Activated B cell treated with CpG ODN at 0.5 μM for 24 hours (primary cell): ENCODE data around the gene PAQR6. TPM values are rescaled to one million over a fixed set of nuclear protein-coding genes. Genes with fewer than 3 reads are reported as not detected.
A peak's percentile ranks its signal among the peaks of the same experiment; 100 is the strongest.

Experiments used
- ATAC-seq: fragments of 200-7000 bp; cut with Tn5 transposase; one replicate; pipeline ENCODE4 v1.10.0; 2021; ENCODE audit warnings: low read depth, mild to moderate bottlenecking, moderate library complexity
- CTCF ChIA-PET: fragments of 350-600 bp; sonication (Branson Sonifier 250); formaldehyde crosslinking; loops from one replicate; lab custom pipeline; 2021; ENCODE audit warnings: antibody characterized with exemption; lab: Charles Lee
- POLR2A ChIA-PET: fragments of 350-600 bp; sonication (Branson Sonifier 250); formaldehyde crosslinking; loops from one replicate; lab custom pipeline; 2021; ENCODE audit warnings: antibody characterized with exemption; lab: Charles Lee
- DNase-seq: peaks from one replicate; pipeline ENCODE4 v3.0.0; 2022
- H3K27ac Mint-ChIP-seq: one replicate; pipeline ENCODE4 v1.8.0; 2020; ENCODE audit warnings: mixed read lengths
- H3K27me3 Mint-ChIP-seq: one replicate; pipeline ENCODE4 v1.8.0; 2021; ENCODE audit warnings: mixed read lengths
- H3K36me3 Mint-ChIP-seq: one replicate; pipeline ENCODE4 v1.8.0; 2021; ENCODE audit warnings: low read depth, mixed read lengths
- H3K4me1 Mint-ChIP-seq: one replicate; pipeline ENCODE4 v1.8.0; 2021; ENCODE audit warnings: mixed read lengths
- H3K4me3 Mint-ChIP-seq: one replicate; pipeline ENCODE4 v1.8.0; 2020; ENCODE audit warnings: mild to moderate bottlenecking, mixed read lengths
- H3K9me3 Mint-ChIP-seq: one replicate; pipeline ENCODE4 v1.8.0; 2020; ENCODE audit warnings: mixed read lengths
- intact Hi-C: fragments of 100-400 bp; cut with micrococcal nuclease; formaldehyde crosslinking; loops from one replicate; pipeline ENCODE4 v1.15.1; 2024
- total RNA-seq: library from RNA; stranded (reverse); gene quantifications from 2 replicates; pipeline ENCODE4 v1.2.3, GENCODE V29; 2022
- TF ChIP-seq, protein P1 (sequence below): fragments of 200-600 bp; IDR thresholded peaks from one replicate; pipeline ENCODE4 v1.8.0; 2022; ENCODE audit warnings: antibody characterized with exemption, mild to moderate bottlenecking

PAQR6 gene
- total RNA-seq, 1 donor from 2014 or later, result 1.6 TPM

DNA sequence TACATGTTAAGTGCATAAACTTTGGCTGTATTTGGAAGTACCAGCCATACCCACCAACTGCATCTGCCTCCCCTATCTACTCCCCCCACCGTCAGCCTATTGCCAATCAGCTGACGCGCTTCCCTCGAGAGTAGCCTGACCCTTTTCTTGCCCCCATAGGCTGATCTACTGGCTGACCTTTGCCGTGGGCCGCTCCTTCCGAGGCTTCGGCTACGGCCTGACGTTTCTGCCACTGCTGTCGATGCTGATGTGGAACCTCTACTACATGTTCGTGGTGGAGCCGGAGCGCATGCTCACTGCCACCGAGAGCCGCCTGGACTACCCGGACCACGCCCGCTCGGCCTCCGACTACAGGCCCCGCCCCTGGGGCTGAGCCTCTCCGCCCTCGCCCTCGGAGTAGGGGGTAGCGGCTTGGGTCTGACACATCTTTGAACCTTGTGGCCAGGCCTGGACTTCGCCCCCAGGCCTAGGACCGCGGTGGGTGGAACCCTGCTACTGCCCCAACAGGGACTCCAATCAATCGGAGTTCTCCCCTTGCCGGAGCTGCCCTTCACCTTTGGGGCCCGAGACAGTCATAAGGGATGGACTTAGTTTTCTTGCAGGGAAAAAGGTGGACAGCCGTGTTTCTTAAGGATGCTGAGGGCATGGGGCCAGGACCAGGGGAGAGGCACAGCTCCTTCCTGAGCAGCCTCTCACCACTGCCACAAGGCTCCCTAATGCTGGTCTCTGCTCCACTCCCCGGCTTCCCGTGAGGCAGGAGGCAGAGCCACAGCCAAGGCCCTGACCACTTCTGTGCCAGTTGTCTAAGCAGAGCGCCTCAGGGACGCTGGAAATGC is 43.6 kb upstream of the PAQR6 start:
- ChIA-PET POLR2A (interaction anchor here (2.1 kb wide), 1 partner anchor 9 kb away, joined by 8 read pairs; the partner anchor contains the start of gene SMG5), CTCF (no interaction called here)
- Mint-ChIP-seq H3K9me3 (no peaks in the 10 kb centered on the region), H3K4me1 (peaks cover 21% of the 10 kb centered on the region), H3K36me3 (peaks cover 11% of the 10 kb centered on the region), H3K27ac (peak overlapping the region; percentile 51), H3K4me3 (peak overlapping the region; percentile 79), H3K27me3 (no peaks in the 10 kb centered on the region)
- TF ChIP-seq, protein P1, sequence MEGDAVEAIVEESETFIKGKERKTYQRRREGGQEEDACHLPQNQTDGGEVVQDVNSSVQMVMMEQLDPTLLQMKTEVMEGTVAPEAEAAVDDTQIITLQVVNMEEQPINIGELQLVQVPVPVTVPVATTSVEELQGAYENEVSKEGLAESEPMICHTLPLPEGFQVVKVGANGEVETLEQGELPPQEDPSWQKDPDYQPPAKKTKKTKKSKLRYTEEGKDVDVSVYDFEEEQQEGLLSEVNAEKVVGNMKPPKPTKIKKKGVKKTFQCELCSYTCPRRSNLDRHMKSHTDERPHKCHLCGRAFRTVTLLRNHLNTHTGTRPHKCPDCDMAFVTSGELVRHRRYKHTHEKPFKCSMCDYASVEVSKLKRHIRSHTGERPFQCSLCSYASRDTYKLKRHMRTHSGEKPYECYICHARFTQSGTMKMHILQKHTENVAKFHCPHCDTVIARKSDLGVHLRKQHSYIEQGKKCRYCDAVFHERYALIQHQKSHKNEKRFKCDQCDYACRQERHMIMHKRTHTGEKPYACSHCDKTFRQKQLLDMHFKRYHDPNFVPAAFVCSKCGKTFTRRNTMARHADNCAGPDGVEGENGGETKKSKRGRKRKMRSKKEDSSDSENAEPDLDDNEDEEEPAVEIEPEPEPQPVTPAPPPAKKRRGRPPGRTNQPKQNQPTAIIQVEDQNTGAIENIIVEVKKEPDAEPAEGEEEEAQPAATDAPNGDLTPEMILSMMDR, result no peak
- intact Hi-C loops, result loop anchor here (1.0 kb wide), 1 partner anchor 9 kb away; the partner anchor contains the start of gene SMG5
- peak; percentile 51 for DNase-seq
- peak; percentile 93 for ATAC-seq

DNA sequence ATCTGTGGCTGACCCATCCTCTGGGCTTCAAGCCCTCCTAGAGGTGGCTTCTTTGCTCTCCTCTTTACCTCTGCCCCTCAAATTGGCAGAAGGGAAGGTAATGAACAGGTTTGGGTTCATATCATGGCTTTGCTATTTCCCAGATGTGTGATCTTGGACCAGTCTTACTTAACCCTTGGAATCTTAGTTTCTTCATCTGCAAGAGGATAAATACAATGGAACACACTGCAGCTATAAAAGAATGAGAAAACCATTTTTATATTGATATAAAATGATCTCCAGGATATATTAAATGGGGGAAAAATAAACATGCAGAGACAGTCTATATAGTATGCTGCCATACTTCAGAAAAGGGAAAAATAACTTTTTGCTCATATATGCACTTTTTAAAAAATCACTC is 42.0 kb upstream of the PAQR6 start:
- H3K4me3 Mint-ChIP-seq, result no peak overlapping the region
- POLR2A ChIA-PET, result no interaction called here
- H3K27me3 Mint-ChIP-seq, result no peaks in the 10 kb centered on the region
- intact Hi-C loops, result no loop called here
- H3K4me1 Mint-ChIP-seq, result peaks cover 10% of the 10 kb centered on the region
- ATAC-seq (no peak), DNase-seq (no peak)
- no peak overlapping the region for H3K27ac Mint-ChIP-seq
- peaks cover 16% of the 10 kb centered on the region for H3K36me3 Mint-ChIP-seq
- CTCF ChIA-PET, result no interaction called here
- no peaks in the 10 kb centered on the region for H3K9me3 Mint-ChIP-seq
- TF ChIP-seq, protein P1, result no peak

DNA sequence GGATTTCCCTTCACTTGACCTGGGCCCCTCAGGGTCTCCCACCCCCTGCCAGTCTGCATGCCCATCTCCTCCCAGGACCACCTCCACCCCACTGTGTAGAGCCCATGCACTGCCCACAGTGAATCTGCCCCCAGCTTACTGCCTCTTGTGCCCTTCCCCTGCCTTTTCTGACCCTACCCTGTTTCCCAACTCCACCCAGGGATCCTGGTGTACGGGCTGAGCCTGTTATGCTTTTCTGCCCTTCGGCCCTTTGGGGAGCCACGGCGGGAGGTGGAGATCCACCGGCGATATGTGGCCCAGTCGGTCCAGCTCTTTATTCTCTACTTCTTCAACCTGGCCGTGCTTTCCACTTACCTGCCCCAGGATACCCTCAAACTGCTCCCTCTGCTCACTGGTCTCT is 38.2 kb upstream of the PAQR6 start:
- ATAC-seq (no peak), DNase-seq (no peak)
- POLR2A ChIA-PET, result no interaction called here
- Mint-ChIP-seq H3K27ac (no peak overlapping the region), H3K36me3 (peaks cover 22% of the 10 kb centered on the region), H3K4me3 (no peak overlapping the region), H3K9me3 (no peaks in the 10 kb centered on the region), H3K27me3 (no peaks in the 10 kb centered on the region), H3K4me1 (peaks cover 30% of the 10 kb centered on the region)
- intact Hi-C loops, result no loop called here
- CTCF ChIA-PET, result no interaction called here
- TF ChIP-seq, protein P1, result no peak

DNA sequence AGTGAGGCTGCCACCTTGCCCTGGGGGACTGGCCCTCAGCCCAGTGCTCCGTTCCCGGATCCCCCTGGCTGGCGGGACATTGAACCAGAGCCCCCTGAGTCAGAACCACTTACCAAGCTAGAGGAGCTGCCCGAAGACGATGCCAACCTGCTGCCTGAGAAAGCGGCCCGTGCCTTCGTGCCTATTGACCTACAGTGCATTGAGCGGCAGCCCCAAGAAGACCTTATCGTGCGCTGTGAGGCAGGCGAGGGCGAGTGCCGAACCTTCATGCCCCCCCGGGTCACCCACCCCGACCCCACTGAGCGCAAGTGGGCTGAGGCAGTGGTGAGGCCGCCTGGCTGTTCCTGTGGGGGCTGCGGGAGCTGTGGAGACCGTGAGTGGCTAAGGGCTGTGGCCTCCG is 37.6 kb upstream of the PAQR6 start:
- Mint-ChIP-seq H3K27ac (no peak overlapping the region), H3K27me3 (no peaks in the 10 kb centered on the region), H3K9me3 (no peaks in the 10 kb centered on the region), H3K4me1 (peaks cover 36% of the 10 kb centered on the region), H3K4me3 (no peak overlapping the region), H3K36me3 (peaks cover 23% of the 10 kb centered on the region)
- no peak for DNase-seq
- TF ChIP-seq, protein P1, result no peak
- ChIA-PET POLR2A (no interaction called here), CTCF (interaction anchor here (1.6 kb wide), 1 partner anchor 11 kb away, joined by 3 read pairs; no protein-coding TSS in a partner anchor)
- no peak for ATAC-seq
- intact Hi-C loops, result no loop called here

DNA sequence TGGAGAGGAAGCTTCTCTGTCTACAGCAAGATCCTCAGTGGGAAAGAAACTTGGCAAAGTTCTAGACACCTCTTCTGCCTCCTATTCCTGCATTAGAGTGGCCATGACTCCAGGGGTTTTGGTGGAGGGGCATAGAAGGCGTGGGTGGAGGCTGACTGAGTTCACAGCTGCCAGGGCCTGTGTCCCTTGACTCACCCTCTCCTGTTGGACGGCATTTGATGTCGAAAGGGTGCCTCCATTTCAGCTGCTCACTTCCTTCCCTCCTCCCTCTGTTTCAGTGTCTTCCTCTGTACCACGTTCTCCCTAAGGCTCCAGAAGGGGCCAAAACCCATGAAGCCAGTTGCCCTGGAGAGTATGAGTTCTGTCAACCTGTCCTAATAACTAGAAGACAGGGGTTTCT is 36.9 kb upstream of the PAQR6 start:
- peaks cover 26% of the 10 kb centered on the region for H3K36me3 Mint-ChIP-seq
- no peak for DNase-seq
- H3K27me3 Mint-ChIP-seq, result no peaks in the 10 kb centered on the region
- H3K4me3 Mint-ChIP-seq, result no peak overlapping the region
- TF ChIP-seq, protein P1, result no peak
- CTCF ChIA-PET, result interaction anchor here (1.6 kb wide), 1 partner anchor 10 kb away, joined by 3 read pairs; no protein-coding TSS in a partner anchor
- ATAC-seq, result no peak
- intact Hi-C loops, result loop anchor here (5.0 kb wide), 2 partner anchors 33 to 72 kb away; partner anchors contain the start of gene PMF1
- H3K9me3 Mint-ChIP-seq, result no peaks in the 10 kb centered on the region
- peaks cover 40% of the 10 kb centered on the region for H3K4me1 Mint-ChIP-seq
- no peak overlapping the region for H3K27ac Mint-ChIP-seq
- POLR2A ChIA-PET, result interaction anchor here (1.8 kb wide), 1 partner anchor 12 kb away, joined by 7 read pairs; no protein-coding TSS in a partner anchor
